GM08714 (cell line): Measurements from ENCODE around the gene ERP27.

Experiments
- H3K4me3 ChIP-seq: fragments of 200-500 bp; sonication (Bioruptor generic); 2 replicates; pipeline ENCODE4 v1.5.1; 2014; ENCODE audit warnings: mild to moderate bottlenecking, low read length, inconsistent platforms
- ZNF274 ChIP-seq: IDR thresholded peaks from 2 replicates; pipeline ENCODE4 v1.6.1; 2012; ENCODE audit warnings: mild to moderate bottlenecking, low read depth, low read length

The ERP27 gene

DNA sequence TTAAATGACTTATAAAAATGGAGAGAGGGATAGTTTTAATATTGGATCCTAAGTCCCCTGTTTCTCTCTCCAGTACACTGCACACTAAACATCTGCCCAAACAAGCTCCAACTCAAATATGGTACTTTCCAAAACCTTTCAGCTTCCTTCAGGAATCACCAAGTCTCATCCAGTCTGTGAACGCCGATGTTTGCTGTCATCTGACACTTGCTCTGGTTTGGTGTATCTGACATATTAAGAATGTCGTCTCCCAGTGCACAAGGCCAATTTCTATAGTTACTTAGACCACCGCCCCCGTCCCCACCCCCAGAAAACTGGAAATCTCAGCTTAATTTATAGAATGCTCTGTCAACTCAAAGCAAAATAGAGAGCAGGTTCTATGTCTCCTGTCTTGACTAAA, 47.6 kb downstream of the ERP27 start:
- no peak overlapping the region for H3K4me3 ChIP-seq
- no peak for TF ChIP-seq ZNF274

DNA sequence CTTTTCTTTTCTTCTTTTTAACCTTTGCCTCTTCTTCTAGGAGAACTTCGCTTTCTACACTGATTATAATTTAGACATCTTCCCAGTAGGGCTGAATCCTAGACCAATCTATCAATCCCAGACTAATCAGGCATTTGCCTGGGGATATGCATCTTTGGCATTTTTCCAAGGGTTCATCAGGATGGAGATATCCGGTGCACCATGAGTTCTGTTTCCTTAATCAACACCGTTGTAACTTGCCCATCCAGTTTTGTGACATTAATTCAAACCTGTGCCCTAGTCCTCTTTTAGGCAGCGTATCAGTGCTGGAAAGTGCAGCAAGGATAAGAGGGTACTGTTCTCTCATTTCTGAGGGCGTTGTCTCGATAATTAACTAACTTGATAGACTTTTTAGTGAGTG, 52.1 kb downstream of the ERP27 start:
- no peak for TF ChIP-seq ZNF274
- H3K4me3 ChIP-seq: no peak overlapping the region

DNA sequence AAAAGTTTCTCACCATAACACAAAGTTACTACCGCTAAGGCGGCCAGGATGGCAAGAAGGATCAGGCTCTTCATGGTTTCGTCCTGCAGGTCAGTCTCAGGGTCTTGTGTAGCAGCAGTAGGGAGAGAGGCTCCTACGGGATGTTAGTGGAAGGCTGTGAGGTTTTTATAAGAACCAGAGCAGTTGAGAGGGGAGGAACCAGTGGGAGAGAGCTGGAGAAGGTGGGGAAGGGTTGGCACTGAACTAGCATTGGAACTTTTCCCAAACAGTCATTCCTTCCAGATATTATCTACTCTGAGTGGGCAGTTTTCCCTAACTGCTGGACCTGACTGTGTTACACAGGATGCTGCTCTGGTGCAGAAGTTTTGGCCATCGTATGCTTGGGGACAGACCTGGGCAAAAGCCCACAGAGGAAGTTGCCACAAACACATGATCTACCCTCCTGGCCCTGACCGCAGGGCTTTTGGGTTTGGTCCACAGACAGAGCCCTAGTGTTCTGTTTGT, 52.6 kb downstream of the ERP27 start, which contains the start of gene MGP:
TSS of gene MGP (minus strand) at position 137 of the 504 bp plus-strand sequence. CDS start at position 74, 63 bp downstream.
- H3K4me3 ChIP-seq: no peak within 1 kb of the TSS
- TF ChIP-seq ZNF274: no peak

DNA sequence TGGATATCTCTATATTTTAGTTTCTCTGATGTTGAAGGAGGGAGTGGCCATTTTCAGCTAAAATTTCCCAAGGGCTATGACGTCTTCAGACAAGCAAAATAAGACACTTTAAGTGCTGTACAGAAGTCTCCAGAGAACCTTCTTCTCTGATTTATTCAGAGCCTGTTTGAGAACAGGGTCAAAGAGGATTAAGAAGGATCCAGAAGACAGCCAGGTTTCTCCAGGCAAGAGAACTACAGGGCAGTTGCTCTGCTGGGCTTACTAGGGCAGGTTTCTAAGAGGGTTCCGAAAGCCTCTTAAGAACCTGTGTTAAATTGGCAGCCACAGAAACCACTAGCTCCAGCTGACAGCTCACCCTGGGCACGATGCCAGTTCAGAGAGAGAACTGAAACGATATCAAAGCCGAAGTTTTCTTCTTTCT, 53.9 kb downstream of the ERP27 start:
- TF ChIP-seq ZNF274: no peak
- no peak overlapping the region; the same call in 1 of the 2 replicates for H3K4me3 ChIP-seq

DNA sequence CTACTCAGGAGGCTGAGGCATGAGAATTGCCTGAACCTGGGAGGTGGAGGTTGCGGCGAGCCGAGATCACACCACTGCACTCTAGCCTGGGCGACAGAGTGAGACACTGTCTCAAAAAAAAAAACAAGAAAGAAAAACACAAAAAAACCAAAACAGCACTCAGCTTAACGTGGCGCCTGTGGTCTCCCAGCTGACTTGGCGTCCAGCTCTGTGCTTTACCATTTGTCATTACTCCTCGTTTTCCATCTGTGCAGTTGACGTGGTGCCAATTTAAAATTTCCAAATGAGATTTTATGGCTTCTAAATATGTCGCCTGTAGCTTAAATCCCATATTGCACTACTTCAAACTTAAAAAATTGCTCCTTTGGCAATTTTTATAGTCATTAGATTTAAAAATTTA, 54.7 kb downstream of the ERP27 start:
- no peak for TF ChIP-seq ZNF274
- H3K4me3 ChIP-seq: no peak overlapping the region

DNA sequence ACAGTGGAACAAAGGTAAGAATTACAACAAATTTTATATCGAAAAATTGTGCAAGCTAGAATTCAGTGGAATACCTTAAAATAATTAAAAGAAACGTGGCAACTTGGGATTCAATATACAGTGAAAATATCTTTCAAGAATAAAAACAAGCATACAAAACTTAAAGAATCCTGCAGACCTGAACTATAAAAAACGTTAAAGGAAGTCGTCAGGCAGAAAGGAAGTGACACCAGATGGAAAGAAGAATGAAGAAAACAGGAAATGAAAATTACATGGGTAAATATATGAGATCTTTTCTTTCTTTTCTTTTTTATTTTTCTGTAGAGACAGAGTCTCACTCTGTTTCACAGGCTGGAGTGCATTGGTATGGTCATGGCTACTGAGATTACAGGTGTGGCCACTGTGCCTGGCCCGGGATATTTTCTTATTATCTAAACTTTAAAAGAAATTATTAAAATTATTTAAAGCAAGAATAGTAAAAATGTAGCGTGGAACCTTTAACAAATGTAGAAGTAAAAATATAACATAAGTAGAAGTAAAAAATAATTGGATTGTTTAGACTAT, 57.4 kb downstream of the ERP27 start:
- no peak for TF ChIP-seq ZNF274
- H3K4me3 ChIP-seq: no peak overlapping the region

DNA sequence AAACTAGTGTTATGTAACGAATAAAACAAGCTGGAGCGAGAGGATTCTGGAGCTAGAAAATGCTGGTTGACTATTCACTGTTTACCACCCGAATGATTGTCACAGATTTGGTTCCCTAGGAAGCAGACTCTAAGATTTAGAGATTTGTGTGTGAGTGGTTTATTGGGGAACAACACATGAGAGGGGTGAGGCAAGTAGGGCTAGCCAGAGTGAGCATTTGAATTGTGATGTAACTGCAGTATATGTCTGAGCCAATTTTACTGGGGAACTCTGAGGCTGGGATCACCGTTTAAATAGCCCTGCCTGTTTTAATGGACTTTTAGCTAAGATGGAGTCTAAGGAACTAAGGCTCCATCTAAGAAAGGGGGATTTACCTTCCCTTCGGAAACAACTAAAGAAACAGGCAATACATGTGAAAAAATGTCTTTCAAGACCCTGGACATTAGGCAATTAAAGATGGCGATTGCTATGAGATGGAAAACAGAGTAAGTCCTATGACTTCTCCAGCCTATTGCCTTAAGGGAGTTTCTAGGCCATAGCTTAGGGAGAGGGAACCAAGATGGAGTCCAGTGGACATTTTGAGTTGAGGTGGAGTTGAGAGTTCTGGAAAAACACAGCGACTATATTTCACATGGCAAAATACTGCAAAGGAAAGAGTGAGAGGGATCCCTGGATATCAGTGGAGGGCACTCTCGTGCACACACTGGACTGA, 59.0 kb downstream of the ERP27 start:
- H3K4me3 ChIP-seq: no peak overlapping the region

DNA sequence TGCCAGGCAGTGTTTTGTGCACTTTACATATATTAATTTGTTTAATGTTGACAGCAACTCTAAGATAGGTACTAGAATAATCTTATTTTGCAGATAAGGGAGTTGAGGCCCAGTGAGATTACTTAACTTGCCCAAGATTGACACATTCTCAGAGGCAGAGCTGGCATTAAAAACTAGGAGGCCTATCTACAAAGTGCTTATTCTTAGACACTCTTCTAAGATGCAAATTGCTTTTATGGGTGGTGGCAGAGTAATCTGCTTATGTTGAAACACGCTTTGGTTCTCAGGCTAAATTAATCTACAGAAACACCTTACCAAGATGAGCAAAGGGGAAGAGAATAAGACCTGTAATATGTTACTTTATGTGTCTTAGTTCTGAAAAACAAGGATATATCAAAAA, 59.8 kb downstream of the ERP27 start:
- no peak for TF ChIP-seq ZNF274
- H3K4me3 ChIP-seq: no peak overlapping the region

More for the DNA sequence above, 59.0 kb downstream of the ERP27 start:
- TF ChIP-seq ZNF274: no peak

DNA sequence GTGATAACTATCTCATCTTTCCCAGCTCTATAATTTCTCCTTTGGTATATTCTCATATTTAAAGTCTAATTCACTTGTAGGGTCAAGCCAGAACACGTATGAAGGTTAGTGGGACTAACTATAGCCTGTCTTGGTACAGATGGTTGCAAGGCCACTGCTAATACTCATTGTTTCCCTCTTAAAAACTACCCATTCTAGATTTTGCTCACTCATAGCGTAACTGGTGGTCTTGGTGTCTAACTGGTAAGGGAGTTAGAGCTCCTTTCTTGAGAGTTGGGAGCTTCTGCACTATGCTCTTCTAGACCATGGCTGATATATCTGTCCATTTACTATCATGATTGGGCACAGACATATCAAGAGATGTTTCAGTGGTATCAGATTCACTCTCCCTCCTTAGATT, 61.5 kb downstream of the ERP27 start:
- TF ChIP-seq ZNF274: no peak
- H3K4me3 ChIP-seq: no peak overlapping the region

DNA sequence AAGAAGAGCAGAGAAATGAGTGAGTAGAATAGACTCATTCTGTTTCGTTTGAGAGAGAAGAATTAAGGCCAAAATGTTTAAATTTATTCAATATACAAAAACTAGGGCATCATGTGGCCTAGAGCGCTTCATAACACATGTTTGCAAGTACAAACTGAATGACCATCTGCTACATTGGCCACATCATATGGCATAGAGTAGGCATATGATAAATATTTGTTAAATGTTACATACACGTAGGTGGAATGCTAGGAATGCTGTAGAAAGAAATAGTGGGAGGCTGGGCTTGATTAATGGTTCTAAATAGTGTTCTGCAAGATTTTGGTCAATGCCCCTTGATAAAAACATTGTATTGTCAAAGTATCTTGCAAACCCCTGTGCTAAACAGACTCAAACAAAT, 63.5 kb downstream of the ERP27 start:
- H3K4me3 ChIP-seq: no peak overlapping the region
- TF ChIP-seq ZNF274: no peak

DNA sequence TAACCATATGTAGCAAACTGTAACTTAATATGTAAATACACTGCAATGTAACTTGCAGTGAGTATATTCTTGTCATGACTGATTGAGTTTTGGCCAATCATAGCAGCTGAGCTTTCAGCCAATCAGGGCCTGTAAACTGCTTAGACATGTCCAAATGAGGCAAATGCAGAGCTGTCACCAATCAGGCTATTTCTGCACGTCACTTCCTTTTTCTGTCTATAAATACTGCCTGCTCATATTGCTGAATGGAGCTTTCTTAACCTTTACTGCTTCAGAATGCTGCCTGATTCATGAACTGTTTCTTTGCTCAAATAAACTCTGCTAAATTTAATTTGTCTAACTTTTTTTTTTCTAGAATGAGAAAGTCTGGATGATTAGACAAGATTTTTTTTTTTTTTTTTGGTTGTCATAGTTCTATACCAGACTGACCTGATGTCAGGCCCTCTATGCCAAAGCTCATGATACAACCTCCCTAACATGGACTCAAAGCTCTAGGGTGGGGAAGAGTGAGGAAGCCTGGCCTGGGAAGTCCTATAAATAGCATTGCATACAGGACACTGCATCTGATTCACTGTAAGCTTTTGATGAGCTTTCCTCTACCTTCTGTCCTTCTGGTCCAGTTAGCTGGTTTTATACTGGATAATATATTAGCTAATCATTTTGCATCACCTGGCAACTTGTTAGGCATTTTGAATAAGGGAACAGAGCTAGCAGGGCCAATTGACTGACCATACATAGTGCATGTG, 64.7 kb downstream of the ERP27 start:
- no peak overlapping the region for H3K4me3 ChIP-seq
- TF ChIP-seq ZNF274: no peak

DNA sequence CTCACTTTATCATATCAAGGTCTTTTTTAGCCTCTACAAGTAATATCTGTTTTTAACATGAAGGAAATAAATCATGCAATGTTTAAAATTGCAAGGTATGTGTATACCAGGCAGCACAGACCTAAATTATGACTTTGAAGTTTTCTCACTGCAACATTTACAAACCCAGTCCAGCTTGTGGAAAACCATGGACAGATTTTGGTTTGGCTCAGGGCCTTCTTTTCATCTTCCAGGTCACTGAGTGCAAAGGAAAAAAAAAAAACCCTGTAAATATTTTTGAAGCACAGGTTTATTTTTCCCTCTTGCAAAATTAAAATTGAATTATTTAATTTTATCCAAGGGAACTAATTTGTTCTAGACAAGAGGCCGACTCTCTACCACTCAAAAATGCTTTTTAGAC, 66.5 kb downstream of the ERP27 start:
- no peak overlapping the region for H3K4me3 ChIP-seq
- TF ChIP-seq ZNF274: no peak

DNA sequence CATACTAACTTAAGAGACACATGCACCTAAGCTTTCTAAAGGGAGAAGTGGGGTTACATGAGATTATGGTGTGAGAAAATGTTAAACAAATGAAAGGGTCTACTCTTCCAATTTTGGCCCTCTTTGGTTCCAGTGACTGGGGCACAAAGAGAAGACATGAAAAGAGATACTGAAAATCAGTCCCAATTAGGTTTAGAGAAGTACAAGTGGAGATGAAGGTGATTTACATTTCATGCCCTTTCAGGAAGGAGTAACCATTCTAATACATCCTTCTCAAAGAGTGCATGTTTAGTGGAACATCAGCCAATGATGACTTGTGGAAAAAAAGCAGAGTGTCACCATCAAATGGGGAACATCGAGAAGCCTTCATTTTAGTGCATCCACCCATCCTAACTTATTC, 67.1 kb downstream of the ERP27 start:
- no peak overlapping the region for H3K4me3 ChIP-seq
- TF ChIP-seq ZNF274: no peak

DNA sequence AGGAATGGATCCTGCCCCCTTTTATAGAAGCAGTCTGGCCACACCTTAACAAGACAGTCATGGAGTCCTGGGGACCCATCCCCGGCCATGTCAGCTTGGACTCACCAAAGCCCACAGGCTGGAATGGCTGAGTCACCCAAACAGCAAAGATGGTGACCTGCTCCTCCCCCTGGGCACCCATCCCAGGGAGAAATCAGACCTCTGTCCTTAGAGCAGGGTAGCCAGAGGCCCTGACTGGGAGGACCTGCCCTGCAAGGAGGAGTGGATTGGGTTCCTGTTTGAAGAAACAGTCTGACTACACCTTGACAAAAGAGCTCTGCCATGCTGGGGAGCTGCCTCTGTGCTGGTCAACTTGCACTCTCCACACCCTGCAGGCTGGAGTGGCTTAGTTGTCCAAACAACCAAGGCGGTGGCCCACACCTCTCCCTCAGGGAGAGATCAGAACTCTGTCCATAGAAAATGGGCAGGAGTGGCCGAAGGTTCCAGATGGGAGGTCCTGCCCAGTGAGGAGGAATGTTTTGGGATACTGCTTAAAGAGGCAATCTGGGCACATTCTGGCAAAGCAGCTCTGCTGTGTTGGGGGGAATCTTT, 69.3 kb downstream of the ERP27 start:
- TF ChIP-seq ZNF274: no peak

More for the DNA sequence above, 69.3 kb downstream of the ERP27 start:
- no peak overlapping the region for H3K4me3 ChIP-seq
